GM19238 (cell line): ENCODE results near the gene IL16.

Experiments used
- DNase-seq: peaks from one replicate; pipeline ENCODE4 v3.0.0; 2011; ENCODE audit warnings: low spot score; ENCODE audit not compliant: insufficient read length

IL16 gene

GRCh38 chr15:81274255-81274654 is 77.6 kb downstream of the IL16 start:
- DNase-seq = no peak

- DNase-seq = peak; percentile 53
Measured at GRCh38 chr15:81274931-81275707, 78.4 kb downstream of the IL16 start.

- no peak for DNase-seq
Measured at GRCh38 chr15:81275711-81276392, 79.2 kb downstream of the IL16 start.

DNA sequence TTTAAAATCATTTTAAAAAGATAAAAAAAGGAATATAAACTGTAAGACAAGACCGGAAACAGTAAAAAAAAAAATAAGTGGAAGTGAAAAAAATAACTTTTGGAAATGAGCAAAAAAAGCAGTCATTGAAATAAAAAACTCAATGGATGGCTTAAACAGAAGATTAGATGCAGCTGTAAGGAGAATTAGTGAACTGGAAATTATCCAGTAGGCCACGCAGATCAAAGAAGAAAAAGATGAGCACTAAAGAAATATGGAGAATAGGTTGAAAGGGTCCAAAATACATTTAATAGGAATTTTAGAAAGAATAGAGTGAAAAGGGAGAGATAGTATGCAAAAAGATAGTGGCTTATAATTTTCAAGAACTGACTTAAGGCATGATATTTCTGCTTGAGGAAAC is 80.3 kb downstream of the IL16 start:
- no peak for DNase-seq

DNA sequence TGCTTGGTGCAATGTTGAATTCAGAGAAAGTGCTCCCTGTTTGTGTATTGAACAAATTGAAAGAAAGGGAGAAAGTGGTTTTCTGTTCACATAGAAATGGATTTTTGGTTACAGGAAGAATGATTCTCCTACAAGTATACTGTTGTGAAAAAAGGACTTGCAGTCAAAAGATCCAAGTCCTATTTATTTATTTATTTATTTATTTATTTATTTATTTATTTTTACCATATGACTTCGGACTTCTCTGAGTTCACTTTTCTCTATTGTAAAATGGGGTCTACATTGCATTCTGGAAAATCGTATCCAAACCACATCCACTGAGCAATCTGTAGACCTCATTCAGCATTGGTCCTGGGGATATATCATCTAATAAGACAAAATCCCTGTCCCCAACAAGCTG is 81.2 kb downstream of the IL16 start:
- DNase-seq = no peak

GRCh38 chr15:81278306-81279029 is 81.8 kb downstream of the IL16 start:
- DNase-seq = no peak

DNA sequence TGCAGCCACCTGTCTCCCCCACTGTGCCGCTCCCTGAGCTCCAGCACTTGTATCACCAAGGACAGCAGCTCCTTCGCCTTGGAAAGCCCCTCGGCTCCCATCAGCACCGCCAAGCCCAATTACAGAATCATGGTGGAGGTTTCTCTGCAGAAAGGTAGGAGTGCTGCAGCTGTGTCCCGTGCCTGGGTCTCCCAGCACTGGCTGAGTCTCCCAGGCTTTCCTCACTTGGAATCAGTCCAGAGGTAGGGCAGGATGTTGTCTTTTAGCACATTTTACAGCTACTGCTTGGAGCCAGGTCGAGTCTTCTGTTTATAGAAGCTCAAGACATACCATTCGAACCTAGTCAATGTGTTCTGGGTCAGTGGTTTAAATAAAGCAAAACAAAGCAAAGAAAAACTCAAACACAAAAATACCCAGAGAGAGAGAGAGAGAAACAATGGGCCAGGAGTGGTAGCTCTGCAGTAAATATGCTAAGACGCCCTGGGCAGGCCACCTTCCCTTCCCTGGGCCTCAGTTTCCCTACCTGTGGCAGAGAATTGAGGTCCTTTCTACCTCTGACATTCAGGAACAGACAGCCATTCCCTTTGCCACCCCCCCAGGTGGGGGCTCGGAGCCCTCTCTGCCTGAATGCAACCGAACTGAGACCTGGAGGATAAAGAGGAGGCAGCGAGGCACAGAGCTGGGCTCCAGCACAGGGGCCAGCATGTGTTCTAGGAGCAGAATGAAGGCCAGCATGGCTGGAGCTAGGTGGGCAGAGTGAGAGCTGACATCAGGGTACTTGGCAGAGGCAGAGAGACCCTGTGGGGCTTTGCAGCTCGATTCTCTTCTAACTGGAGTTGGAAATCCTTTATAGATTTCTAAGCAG is 83.2 kb downstream of the IL16 start:
- no peak for DNase-seq

DNA sequence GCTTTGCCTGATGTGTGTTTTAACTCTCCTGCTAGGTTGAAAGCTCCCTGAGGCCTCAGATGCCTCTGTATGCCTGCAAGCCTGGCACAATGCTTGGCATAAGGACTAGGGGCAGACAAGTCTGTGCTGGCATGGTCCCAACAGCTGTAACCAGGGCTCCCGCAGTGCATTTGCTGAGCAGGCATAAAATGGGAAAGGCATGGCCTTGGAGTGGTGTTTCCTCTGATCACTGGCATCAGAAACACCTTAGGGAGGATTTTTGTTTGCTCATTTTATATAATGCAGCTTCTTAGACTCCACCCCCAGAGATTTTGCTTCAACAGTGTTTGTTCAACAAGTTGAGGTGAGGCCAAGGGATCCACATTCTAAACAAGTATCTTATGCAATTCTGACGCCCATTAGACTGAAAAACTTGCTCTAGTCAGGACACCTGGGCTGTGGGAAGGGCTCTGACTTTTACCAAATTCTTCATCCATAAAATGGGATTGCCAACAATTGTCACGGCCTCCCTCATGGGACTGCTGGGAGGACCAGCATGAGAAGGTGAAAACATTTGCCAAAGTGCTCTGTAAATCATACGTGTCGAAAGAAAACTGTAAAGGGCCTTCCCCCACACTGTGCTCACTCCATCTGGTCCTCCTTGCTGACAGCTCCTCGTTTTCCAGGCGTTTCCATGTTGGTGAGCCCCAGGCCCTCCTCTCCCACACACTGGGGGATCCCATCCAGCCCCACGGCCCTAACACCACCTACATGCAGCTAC is 84.2 kb downstream of the IL16 start:
- no peak for DNase-seq

- DNase-seq = no peak
Measured at GRCh38 chr15:81281456-81281735, 84.7 kb downstream of the IL16 start.

DNA sequence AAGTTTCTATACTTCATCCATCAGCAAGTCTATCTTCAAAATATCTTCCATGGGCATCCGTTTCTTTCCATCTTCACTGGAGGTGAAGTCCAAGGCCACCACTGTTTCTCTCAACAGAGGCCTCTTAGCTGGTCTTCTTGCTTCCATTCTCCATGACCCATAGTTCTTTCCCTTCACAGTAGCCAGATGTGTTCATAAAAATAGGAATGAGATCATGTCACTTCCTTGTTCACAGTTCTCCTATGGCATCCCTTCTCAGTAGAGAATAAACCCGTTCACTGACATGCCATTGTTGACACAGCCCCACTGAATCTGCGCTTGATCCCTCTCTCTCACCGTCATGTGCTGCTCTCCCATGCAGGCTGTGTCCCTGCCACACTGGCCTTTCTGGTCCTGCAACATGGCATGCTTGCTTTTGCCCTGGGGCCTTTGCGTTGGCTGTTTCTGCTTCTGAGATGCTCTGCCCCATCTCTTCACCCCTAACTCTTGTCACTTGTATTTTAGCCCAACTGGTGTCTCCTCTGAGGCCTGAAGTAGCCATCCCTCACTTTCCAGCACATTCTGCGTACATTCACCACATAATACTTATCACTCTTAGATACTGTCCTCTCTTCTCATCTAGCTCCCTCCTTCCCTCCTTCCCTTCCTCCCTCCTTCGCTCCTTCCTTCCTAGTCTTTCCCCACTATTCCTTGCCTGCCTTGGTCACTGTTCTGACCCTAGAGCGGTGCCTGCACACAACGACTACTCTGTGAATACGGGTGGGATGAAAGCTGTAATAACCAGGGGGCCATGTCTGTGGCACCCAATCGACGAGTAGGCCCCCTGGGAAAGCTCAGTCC is 85.3 kb downstream of the IL16 start:
- DNase-seq = no peak

GRCh38 chr15:81282606-81282895 is 85.9 kb downstream of the IL16 start:
- DNase-seq = no peak

- DNase-seq = no peak
Measured at GRCh38 chr15:81282911-81283310, 86.2 kb downstream of the IL16 start.

- no peak for DNase-seq
Measured at GRCh38 chr15:81284256-81285031, 87.8 kb downstream of the IL16 start.

DNA sequence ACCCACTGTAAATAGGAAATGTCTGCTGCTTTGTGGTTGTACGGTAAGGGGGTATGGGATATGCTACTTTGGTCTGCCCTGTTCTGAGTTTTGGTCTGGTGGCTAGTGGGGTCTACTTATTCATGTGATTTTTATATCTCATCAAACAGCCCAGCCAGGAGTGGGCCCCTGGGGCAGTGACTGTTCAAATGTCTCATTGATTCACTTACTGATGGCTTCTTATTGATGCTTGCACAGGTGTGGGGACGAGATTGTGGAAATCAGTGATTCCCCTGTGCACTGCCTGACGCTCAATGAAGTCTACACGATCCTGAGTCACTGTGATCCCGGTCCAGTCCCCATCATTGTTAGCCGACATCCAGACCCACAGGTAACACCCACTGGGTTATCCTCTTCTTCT is 88.8 kb downstream of the IL16 start:
- DNase-seq = no peak

DNA sequence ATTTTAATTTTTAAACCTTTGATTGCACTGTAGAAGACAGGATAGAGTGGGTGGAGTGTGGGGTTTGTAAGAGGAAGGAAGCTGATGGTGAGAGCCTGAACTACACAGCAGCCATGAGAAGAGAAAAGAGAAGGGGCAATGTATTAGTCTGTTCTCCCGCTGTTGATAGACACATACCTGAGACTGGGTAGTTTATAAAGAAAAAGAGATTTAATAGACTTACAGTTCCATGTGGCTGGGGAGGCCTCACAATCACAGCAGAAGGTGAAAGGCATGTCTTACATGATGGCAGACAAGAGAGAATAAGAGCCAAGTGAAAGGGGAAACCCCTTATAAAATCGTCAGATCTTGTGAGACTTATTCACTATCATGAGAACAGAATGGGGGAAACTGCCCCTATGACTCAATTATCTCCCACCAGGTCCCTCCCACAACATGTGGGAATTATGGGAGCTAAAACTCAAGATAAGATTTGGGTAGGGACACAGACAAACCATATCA is 90.0 kb downstream of the IL16 start:
- DNase-seq = no peak

- DNase-seq = no peak
Measured at GRCh38 chr15:81288040-81288439, 91.4 kb downstream of the IL16 start.

- DNase-seq = no peak
Measured at GRCh38 chr15:81288616-81289015, 91.9 kb downstream of the IL16 start.

DNA sequence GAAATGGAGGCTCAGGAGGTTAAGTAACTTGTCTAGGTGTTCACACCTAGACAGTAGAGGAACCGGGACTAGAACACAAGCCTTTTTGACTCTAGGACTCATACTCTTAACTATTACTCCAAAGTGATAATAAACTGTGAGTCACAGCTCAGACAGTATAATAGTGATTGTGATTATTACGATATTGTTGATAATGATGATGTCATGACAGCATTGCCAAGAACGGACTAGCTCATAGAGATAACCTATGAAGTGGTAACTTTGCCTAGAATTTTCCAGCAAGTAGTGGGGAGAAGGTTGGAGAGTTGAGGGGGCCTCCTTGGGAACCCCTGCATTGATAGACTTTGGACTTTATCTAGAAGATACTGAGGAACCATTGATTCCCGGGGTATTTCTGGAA is 93.2 kb downstream of the IL16 start:
- no peak for DNase-seq

DNA sequence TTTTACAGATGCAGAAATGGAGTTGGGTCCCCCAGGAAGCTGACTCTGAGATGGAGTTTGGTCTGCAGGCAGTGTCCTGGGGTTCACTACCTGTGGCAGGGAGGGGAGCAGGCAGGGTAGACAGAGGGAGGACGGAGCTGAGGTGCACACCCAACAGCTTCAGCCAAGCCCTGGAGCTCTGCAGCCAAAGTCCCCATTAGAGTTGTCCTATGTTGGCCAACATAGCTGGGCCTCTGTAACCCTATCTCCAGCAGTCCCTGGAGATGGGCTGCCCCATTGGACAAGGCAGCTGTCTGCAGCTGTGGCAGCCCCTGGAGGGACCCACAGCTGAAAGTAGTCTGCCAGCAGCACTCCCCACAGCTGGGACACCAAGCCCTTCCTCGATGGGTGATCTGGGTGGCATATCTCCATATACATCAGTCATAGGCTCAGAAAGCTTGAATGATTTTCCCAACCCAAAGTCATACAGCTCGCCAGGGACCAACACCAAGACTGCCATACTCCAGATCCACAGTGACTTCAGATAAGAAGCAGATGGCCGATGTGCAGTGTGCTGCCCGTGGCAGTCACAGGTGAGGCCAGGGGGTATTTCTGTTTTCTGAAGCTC is 95.3 kb downstream of the IL16 start:
- no peak for DNase-seq
